GM23338 (cell line): ENCODE results near the gene C11orf16.

ENCODE experiments used
- CREB1 ChIP-seq: fragments of 250-450 bp; sonication (Bioruptor Pico); IDR thresholded peaks from 2 replicates; pipeline ENCODE4 v1.5.0; 2020; ENCODE audit warnings: low read depth, mild to moderate bottlenecking, moderate library complexity
- TF ChIP-seq, protein P1 (sequence below), 2 experiments: fragments of 200-600 bp in 1 of 2; sonication (generic) in 1 of 2; conservative IDR thresholded peaks; 2 replicates each; pipeline versions ENCODE4 v1.5.1 to v1.6.1; 2016 to 2017; ENCODE audit warnings: antibody characterized with exemption in 2 of 2, low read depth in 2 of 2, mild to moderate bottlenecking in 2 of 2, moderate library complexity in 1 of 2
- TF ChIP-seq, protein P2 (sequence below): fragments of 250-450 bp; sonication (Bioruptor Pico); IDR thresholded peaks from 2 replicates; pipeline ENCODE4 v1.5.0; 2020; ENCODE audit warnings: mild to moderate bottlenecking, moderate library complexity

DNA sequence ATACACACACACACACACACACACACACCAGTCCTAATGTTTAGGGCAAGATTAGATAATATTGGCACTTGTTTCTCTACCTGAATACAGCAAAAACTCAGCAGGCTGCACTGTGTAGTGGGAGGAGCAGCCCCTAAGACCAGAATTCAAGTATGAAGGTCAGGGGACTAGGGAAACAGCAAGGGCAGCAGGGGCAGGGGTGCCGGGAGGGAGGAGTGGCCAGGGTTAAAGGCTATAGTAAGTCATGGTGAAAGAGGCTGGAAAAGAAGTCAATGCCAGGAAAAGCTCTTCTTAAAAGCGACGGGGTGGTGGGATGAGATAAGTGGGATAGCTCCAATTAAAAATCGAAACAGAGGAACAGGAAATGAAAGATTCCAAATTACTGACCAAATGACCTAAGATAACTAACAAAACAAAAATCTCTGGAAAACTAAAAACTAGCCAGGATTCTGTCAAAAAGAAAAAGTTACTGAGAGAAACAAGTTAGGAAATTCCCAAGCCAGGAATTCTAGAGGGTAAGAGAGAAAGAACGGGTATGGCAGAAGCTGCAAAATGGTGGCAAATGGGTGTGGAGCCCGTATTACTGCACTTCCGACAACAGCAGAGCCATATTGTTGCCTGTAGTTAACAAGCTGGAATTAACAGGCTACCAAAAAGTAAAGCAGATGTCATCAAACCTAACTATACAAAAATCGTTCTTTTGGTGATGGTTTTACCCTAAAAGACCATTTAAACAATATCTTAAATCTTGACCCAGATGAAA, 8.8 kb upstream of the C11orf16 start:
- TF ChIP-seq, protein P1, sequence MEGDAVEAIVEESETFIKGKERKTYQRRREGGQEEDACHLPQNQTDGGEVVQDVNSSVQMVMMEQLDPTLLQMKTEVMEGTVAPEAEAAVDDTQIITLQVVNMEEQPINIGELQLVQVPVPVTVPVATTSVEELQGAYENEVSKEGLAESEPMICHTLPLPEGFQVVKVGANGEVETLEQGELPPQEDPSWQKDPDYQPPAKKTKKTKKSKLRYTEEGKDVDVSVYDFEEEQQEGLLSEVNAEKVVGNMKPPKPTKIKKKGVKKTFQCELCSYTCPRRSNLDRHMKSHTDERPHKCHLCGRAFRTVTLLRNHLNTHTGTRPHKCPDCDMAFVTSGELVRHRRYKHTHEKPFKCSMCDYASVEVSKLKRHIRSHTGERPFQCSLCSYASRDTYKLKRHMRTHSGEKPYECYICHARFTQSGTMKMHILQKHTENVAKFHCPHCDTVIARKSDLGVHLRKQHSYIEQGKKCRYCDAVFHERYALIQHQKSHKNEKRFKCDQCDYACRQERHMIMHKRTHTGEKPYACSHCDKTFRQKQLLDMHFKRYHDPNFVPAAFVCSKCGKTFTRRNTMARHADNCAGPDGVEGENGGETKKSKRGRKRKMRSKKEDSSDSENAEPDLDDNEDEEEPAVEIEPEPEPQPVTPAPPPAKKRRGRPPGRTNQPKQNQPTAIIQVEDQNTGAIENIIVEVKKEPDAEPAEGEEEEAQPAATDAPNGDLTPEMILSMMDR (conservative IDR thresholded peaks at IDR 0.05; ENCODE audit: low read depth in 2 of 2) = no peak
- TF ChIP-seq, protein P2, sequence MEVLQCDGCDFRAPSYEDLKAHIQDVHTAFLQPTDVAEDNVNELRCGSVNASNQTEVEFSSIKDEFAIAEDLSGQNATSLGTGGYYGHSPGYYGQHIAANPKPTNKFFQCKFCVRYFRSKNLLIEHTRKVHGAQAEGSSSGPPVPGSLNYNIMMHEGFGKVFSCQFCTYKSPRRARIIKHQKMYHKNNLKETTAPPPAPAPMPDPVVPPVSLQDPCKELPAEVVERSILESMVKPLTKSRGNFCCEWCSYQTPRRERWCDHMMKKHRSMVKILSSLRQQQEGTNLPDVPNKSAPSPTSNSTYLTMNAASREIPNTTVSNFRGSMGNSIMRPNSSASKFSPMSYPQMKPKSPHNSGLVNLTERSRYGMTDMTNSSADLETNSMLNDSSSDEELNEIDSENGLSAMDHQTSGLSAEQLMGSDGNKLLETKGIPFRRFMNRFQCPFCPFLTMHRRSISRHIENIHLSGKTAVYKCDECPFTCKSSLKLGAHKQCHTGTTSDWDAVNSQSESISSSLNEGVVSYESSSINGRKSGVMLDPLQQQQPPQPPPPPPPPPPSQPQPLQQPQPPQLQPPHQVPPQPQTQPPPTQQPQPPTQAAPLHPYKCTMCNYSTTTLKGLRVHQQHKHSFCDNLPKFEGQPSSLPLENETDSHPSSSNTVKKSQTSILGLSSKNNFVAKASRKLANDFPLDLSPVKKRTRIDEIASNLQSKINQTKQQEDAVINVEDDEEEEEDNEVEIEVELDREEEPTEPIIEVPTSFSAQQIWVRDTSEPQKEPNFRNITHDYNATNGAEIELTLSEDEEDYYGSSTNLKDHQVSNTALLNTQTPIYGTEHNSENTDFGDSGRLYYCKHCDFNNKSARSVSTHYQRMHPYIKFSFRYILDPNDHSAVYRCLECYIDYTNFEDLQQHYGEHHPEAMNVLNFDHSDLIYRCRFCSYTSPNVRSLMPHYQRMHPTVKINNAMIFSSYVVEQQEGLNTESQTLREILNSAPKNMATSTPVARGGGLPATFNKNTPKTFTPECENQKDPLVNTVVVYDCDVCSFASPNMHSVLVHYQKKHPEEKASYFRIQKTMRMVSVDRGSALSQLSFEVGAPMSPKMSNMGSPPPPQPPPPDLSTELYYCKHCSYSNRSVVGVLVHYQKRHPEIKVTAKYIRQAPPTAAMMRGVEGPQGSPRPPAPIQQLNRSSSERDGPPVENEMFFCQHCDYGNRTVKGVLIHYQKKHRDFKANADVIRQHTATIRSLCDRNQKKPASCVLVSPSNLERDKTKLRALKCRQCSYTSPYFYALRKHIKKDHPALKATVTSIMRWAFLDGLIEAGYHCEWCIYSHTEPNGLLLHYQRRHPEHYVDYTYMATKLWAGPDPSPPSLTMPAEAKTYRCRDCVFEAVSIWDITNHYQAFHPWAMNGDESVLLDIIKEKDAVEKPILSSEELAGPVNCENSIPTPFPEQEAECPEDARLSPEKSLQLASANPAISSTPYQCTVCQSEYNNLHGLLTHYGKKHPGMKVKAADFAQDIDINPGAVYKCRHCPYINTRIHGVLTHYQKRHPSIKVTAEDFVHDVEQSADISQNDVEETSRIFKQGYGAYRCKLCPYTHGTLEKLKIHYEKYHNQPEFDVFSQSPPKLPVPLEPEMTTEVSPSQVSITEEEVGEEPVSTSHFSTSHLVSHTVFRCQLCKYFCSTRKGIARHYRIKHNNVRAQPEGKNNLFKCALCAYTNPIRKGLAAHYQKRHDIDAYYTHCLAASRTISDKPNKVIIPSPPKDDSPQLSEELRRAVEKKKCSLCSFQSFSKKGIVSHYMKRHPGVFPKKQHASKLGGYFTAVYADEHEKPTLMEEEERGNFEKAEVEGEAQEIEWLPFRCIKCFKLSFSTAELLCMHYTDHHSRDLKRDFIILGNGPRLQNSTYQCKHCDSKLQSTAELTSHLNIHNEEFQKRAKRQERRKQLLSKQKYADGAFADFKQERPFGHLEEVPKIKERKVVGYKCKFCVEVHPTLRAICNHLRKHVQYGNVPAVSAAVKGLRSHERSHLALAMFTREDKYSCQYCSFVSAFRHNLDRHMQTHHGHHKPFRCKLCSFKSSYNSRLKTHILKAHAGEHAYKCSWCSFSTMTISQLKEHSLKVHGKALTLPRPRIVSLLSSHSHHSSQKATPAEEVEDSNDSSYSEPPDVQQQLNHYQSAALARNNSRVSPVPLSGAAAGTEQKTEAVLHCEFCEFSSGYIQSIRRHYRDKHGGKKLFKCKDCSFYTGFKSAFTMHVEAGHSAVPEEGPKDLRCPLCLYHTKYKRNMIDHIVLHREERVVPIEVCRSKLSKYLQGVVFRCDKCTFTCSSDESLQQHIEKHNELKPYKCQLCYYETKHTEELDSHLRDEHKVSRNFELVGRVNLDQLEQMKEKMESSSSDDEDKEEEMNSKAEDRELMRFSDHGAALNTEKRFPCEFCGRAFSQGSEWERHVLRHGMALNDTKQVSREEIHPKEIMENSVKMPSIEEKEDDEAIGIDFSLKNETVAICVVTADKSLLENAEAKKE (CRISPR knock-in tag) = no peak
- no peak for TF ChIP-seq CREB1
